ENCODE results near the gene HS3ST5.
"Not testable (repeated sequence)": the region's sequence is repeated elsewhere in the genome, so short reads cannot be mapped to it uniquely, and the experiment has no call there.

The HS3ST5 gene

DNA sequence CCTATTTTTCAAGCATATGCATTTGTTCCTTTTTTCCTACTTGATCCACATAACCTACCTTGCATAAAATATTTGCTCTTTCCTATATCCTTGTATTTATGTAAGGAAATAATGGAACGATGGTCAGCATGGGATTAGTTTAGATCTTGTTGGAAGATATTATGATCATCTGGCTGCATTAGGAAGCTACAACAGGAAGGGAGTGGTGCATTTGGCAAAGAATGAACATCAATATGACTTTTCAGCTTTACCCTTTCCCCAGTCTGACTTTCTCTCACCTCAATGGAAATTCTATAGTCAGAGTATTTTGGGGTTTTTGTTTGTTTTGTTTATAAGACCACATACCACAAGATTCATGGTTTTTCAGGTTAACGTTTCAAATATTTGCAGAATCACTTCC lies 66.0 kb downstream of the HS3ST5 start:
- DNase-seq (ENCODE audit: low read depth in 2 of 2) = no peak

DNA sequence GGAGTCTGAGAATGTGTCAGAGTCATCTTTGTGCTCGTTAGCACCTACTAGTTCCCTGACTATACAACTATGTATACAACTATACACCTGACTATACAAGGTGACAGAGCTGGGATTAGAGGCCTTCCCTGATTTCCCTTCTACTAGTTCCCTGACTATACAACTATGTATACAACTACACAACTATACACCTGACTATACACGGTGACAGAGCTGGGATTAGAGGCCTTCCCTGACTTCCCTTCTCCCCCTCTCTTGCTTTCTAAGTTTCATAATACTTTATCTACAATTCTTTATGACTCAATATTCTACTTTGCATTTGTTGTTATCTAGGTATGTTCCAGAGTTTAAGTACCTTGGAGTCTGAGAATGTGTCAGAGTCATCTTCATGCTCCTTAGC lies 68.0 kb downstream of the HS3ST5 start:
- no peak for DNase-seq (ENCODE audit: low read depth in 2 of 2)

DNA sequence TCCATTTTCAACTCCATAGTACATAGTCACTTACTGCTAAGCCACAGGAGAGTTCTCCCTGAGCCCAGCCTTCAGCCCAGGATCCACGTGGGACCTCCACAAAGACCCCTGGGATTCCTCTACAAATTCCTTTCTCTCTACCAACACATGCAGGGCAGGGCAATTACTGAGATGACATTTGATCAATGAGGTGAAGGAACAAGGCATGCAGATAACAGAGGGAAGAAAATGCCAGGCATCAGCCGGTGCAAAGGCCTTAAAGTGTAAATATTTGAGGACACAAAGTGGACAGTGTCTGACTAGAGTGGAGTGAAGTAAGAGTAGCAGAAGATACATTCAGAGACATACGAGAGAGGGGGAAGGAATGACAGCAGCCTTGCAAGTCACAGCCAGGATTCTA lies 70.2 kb downstream of the HS3ST5 start:
- DNase-seq (ENCODE audit: low read depth in 2 of 2) = no peak

DNA sequence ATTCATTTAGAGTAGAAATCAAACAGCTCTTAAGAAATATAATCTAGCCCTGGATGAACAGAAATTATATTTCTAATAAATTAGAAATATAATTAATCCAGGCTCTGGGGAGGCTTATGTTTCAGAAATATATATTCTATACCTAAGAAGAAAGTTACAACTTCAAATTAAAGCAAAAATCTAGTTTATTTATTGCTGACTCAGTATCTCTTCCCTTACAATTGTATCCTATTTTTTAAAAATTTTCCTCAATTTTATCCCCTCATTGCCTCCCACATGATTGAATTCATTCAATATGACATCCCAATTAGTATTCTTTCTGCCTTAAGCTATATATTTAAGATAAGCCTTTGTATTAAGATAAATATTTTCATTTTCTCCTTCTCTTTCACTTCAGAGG lies 71.4 kb downstream of the HS3ST5 start:
- no peak for DNase-seq (ENCODE audit: low read depth in 2 of 2)

DNA sequence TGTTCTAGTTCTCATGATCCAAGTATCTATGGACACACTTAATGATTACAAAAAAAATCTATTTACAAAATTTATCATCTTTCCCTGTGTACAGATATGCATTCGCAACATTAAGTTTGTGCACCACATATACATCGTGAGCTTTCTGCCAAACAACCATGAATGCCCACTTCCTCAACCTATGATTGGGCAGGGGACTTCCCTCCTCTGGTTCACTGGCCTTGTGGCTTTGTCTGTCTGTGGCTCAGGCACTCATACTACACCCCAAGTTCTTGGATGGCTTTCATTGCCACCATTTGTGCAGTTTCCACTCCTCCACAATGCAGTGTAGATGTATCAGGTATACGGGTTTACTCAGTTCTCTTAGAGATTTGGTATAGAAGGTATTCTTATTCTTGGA lies 74.9 kb downstream of the HS3ST5 start:
- no peak for DNase-seq (ENCODE audit: low read depth in 2 of 2)

DNA sequence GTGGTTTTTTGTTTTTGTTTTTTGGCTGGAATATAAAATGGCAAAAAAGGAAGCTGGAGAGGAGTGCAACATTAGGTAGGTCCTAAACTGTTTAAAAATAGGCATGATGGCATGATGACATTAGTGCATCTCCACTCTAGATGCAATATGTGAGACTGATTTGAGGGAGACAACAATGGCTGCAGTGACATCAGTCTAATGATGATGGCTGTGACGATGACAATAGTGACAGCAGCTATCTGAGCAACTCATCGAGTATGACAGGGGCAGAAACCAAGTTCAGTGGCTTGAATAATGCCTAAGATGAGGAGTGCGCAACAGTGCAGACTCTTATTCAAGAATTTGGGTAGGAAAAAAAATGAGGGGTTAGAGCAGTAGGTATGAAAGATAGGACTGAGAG lies 82.0 kb downstream of the HS3ST5 start:
- DNase-seq (ENCODE audit: low read depth in 2 of 2) = no peak

DNA sequence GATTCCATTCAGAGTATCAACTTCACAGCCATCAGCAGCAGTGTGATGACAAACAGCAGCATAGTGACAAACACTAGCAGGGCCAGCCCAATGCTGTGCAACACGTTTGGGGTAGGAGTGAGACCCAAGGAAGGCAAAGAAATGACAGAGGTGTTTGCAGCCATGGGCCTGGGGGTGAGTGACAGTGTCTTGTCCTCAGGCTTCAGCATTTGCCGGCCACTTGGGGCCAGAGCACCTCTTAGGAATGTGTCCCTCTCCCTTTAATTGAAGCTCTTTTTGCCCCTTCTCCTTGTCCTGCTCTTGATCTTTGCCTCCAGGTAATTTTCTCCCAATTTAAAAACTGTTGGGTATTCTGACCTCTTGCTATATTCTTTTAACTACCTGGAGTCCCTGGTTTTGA lies 84.4 kb downstream of the HS3ST5 start:
- DNase-seq (ENCODE audit: low read depth in 2 of 2) = no peak

DNA sequence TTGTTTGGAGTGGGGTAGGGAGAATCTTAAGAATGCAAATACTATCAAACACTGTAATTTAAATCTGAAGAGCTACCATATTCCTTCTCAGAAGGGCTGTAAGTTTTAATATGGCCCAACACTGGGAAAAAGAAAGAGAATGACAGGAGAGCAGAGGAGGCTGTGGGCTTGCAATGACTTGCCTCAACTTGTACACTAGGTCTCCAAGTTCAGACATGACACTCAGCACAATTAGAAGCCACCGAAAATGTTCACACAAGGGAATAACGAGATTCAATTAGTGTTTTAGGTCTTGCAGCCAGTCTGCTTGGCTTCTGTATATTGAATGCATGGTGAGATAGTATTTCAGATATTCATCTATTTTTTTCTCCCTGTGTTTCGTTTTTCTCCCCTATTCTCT lies 89.4 kb downstream of the HS3ST5 start:
- DNase-seq (ENCODE audit: low read depth in 2 of 2) = no peak

DNA sequence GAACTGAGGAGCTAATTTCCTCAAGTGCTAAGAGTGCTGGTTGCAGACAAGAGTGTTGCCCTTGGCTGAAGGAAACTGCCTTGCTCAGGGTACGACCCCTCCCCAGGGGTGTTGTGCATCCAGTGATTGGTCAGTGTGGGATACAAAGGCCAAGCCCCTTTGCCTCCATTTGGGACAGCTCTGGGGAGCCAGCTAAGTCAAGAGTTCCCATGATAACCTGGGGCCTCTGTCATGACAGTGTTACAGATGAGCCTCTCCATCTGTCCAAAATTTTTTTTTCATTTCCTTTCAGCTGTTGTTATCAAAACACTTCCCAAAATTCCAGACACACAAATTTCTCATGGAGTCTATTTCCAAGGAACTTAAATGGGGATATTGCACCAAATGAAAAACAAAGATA lies 93.3 kb downstream of the HS3ST5 start:
- DNase-seq (ENCODE audit: low read depth in 2 of 2) = no peak

DNA sequence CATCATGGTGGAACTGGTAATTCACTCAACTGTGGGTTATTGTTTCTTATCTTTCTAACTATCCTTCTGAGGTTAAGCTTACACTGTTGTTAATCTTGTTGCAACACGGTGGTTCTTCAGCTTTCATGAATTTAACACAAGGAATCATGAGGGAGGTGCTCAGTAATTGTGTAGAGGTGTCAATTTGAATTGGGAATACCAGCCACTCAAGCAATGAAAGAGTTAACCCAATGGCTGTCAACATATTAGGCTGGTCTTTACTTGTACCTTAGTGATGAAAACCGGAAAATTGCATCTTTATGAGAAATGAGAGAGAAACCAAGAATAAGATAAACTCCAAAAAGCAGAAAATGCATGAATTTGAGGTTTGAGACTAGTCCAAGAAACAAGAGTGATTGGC lies 95.7 kb downstream of the HS3ST5 start:
- DNase-seq (ENCODE audit: low read depth in 2 of 2) = no peak

DNA sequence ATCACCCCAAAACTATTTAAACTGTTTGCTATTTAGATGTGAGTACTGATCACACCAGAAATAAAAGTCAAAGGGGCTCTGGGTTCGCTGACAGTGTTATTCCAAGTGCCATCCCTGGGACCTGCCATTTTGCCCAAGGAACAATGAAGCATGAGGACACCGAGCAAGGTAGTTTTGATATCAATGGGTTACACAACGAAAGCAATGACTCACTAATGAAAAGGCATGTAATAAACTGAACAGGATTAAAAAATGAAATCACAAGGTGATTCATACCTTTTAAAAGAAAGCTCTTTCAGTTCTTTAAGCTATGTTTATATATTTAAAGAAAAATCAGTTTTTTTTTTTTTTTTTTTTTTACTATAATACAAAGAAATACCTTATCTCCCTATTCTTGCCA lies 102.0 kb downstream of the HS3ST5 start:
- no peak for DNase-seq (ENCODE audit: low read depth in 2 of 2)

DNA sequence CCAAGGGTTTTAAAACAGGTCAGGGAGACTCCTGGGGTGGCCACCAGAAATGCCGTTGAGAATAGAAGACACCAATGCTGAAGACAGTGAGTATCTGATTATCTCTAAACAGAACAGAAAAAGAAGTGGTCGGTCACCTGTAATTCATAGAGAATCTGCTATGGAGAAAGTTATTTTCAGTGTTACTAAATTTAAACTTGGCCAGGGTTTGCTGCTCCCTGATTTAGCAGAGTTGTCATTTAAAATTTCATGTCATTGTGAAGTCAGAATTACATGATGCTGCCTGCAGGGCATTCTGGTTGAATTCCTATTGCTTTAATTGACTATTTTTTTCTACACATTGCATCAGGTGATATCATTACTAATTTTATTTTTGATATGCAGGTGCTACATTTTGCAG lies 114.1 kb downstream of the HS3ST5 start:
- no peak for DNase-seq (ENCODE audit: low read depth in 2 of 2)

DNA sequence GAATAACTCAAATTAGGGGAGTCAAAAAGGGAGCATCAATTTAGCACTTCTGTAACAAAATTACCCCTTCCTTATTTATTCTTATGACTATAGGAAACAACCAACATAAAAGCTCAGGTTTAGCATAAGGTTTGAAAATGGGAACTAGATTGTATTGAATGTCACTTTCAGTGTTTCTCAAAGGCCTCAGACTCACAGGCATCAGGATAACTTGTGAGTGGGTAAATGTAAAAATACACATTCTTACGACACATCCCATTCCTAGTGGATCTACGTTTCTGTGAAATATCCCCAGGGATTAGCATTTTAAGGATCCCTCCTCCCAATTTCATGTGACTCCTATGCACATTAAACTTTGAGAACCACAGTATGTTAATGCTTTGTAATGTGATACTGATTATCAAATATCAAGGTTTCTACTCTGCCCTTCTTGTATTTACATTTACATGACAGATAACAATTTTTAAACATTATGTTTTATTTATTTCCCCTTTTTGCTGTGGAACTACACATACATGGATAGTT lies 114.8 kb downstream of the HS3ST5 start:
- no peak for DNase-seq (ENCODE audit: low read depth in 2 of 2)

DNA sequence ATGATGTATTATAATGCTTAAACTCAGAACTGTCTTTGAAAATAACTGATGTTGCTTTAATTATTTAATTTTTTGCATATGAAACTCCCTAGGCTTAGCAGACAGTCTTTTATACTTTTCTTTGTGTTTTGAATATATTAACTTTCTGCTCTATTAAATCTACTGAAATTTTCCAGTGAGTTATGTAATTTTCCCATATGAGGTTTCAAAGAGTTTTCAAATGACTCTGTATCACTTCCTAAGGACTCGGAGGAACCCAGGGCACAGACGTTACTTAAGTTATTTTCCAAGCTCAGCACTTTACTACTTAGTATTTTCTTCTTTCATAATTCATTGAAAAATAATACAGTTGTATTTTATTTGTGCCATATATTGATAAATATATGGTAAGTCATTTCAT lies 122.6 kb downstream of the HS3ST5 start:
- DNase-seq (ENCODE audit: low read depth in 2 of 2) = no peak

DNA sequence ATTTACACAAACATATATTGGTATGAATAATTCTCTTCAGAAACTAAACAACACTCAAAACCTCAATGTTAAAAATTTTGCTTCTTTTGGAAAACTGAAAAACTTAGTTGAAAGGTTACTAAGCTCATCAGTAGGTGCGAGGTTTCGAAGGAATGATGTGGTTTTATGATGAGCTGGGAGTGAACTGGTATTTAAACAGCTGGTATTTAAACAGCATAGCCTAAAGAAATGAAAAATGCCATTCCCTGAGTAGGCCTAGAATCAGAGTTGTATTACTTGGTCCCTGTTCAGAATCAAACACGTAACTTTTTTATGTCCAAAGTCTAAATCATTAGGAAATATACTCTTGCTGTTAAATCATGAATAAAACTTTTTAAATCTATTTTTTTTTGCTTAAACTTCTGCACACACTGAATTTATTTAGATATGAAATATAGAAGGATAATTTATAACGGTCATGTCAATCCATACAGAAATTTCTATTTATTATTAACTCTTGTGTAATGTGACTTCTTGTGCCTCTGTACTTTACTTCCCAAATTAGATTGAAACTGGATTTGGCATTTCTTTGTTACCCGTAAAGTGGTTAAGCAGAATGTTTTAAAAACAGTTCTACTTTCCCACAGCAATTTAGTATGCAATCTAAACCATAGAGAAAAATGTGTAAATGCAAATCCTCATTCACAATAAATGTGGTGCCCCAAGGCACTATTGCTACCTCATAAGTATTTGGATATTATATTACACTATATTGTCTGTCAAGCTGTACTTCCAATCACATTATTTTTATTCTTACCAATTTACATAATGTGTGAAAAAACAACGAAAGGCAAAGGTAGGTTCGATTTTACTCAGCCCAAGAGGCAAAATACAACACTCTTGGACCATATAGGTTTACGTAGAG lies 124.1 kb downstream of the HS3ST5 start:
- DNase-seq (ENCODE audit: low read depth in 2 of 2) = no peak

DNA sequence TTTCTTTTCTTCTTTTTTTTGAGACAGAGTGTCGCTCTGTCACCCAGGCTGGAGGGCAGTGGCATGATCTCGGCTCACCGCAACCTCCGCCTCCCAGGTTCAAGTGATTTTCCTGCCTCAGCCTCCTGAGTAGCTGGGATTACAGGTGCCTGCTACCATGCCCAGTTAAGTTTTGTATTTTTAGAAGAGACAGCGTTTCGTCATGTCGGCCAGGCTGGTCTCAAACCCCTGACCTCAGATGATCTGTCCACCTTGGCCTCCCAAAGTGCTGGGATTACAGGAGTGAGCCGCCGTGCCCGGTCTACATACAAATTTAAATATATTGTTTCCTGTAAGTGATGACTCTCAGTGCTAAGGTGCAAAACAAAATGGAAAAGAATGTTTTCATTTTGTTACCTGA lies 124.8 kb downstream of the HS3ST5 start:
- not testable (repeated sequence) for DNase-seq (ENCODE audit: low read depth in 2 of 2)

DNA sequence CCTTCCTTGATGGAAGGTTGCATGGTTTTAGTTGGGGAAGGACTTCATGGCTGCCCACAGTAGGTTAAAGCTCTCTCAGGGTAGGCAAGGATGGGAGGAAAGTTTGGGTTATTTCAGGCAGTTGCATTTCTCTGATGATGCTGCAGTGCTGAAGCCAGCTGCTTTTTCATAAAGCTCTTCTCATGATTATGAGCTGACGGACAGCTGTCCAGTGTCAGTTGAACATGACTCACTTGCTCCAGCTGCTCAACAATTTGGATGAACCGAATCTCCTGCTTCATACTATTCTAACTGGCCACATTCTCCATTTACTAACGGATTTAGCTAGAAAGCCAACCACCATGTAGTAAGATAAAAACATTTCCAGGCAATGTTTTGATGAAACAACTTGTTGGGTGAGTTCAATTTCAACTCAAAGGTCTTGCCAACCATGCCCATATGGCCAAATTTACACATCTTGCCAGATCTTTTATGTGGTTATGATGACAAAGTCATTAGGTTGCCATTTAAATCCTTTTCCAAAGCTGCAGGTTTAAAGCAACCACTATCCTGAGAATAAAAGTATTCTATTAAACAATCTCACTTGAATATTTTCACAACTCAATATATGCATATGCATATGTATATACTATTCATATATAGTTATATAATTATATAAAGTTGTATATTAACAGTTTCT lies 125.9 kb downstream of the HS3ST5 start:
- DNase-seq (ENCODE audit: low read depth in 2 of 2) = no peak

DNA sequence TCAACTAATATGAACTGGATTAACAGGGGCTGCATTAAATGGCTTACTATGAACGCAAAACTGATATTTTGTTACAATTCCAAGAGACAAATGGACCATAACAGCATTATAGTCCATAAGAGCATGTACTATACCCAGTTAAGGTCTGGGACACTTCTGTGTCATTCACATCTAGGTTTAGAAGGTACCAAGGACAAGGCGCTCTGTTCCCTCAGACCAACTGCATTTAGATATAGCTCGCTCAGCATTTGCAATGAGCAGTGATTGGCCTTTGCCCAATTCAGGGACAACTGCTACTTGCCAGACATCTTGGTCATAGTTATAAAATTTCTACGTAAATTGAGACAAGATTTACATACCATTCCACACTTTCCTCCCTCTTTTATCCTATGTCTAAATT lies 132.4 kb downstream of the HS3ST5 start:
- no peak for DNase-seq (ENCODE audit: low read depth in 2 of 2)

DNA sequence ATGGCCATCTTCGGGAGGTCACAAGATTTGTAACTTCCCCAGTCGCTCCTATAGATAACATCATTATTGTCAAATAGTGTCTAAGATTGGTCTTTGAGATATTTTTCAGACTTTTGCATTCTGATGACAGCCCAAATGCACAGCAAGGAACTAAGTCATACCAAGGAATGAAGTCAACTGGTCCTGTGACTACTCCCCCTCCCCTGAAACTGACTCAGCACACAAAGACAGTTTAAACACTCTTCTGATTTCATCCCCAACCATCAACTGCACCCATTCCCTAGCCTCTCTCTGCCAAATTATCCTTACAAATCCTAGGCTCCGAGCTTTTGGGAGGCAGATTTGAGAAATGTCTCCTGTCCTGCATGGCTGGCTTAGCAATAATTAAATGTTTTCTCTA lies 139.4 kb downstream of the HS3ST5 start:
- no peak for DNase-seq (ENCODE audit: low read depth in 2 of 2)

DNA sequence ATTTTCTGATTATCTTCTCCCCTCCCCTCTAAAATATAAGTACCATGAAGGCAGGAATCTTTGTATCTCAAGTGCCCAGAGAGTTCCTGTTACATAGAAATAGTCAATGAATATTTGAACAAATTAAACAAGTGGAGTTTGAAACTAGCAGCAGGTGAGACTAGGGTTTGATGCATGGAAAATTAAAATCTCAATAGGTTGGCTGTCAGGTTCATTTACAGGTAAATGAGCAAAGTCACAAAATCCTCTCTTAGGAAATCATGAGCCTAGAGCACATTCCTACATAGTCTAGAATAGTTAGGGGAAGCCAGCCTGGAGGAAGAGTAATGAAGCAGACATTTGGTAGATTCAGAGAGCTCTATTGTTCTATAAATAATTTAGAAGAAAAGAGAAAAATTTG lies 140.4 kb downstream of the HS3ST5 start:
- no peak for DNase-seq (ENCODE audit: low read depth in 2 of 2)

DNA sequence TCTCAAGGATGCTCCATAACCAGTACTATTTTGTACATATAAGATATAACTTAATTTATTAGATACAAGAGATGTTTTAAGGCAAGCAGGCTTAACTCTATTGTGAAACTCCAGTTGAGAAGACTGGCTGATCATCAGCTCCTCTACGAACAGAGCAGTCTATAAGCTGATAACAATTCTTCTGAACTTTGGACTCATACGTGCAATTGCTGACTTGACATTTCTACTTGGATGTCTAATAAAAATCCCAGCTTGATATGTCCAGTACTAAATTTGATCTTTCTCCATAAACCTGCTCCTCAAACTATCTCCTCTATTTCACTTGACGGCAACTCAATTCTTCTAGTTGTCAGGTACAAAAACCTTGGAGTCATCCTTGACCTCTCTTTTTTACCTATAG lies 141.9 kb downstream of the HS3ST5 start:
- DNase-seq (ENCODE audit: low read depth in 2 of 2) = no peak

DNA sequence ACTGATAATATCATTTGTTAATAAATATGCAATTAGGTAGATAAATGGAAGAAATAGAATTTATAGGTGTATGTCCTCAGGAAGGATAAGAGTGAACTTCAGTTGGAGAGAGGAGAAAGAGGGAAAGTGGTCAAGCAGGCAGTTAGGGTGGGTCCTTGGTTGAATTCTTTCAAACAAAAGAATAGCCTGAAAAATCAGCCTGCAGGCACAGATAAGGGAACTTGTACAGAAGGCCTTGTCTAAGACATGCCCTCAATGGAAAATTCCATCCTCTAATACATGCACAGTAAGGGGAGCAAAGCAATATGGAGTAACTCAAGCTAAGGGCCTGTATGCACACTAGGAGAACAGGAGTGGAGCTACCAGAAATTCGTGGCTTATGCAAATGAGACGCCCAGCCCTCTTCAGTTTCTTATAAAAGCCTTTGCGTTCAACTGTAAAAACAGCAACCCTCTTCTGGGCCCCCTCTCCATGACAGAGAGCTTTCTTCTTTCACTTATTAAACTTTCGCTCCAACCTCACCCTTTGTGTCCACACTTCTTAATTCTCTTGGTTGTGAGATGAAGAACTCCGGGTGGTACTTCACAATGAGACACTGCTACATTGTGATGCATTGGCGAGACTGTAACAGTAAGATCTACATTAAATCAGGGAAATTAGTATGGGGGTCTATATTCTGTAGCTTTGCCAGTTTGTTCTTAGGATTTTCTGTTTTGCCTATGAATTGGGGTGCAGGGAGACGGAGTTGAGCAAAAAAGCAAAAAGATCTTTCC lies 147.0 kb downstream of the HS3ST5 start:
- DNase-seq (ENCODE audit: low read depth in 2 of 2) = no peak

DNA sequence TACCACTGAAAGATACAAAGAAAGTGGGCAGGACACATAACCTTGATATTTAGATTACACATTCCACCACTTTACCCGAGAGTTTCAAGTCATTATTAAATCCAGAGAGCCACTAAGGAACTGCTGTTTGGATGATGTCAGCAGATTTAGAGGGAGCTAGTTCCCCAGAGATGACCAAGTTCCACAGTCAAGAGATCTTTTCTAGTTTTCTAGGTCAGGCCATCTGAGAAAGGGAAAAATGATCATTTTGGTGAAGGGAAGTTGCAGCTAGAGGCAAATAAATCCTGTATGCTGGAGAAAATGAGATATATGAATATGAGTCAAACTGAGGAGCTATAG lies 147.8 kb downstream of the HS3ST5 start:
- DNase-seq (ENCODE audit: low read depth in 2 of 2) = no peak

Data from stimulated activated CD8-positive, alpha-beta memory T cell treated with anti-CD3 and anti-CD28 coated beads, Interleukin-2, amount 100 ng/mL, for 48 hours (primary cell).